Coronary artery (tissue), 2 donors: ENCODE measurements around the gene MX2.
A peak's percentile ranks its signal among the peaks of the same experiment; 100 is the strongest.

Source experiments
- DNase-seq: peaks from one replicate; pipeline ENCODE4 v3.0.0-alpha.2; 2017; ENCODE audit warnings: low spot score
- H3K27ac ChIP-seq, 2 donors: fragments of 200-600 bp; sonication (generic); one replicate each; pipeline ENCODE4 v1.5.1; 2016 to 2019
- H3K4me3 ChIP-seq: fragments of 200-600 bp; sonication (generic); 2 replicates; pipeline ENCODE4 v1.5.1; 2016; ENCODE audit warnings: mild to moderate bottlenecking, moderate library complexity
- CTCF ChIP-seq: fragments of 200-600 bp; sonication (generic); IDR thresholded peaks from one replicate; pipeline ENCODE4 v1.5.1; 2019; ENCODE audit warnings: antibody characterized with exemption

MX2 gene

GRCh38 chr21:41366522-41367151 lies 4.8 kb downstream of the MX2 start:
- no peak overlapping the region for H3K4me3 ChIP-seq
- H3K27ac ChIP-seq, result no peak overlapping the region
- peak; percentile 70 for DNase-seq
- TF ChIP-seq CTCF, result no peak

GRCh38 chr21:41367301-41367944 lies 5.6 kb downstream of the MX2 start:
- TF ChIP-seq CTCF, result no peak
- H3K27ac ChIP-seq, result no peak overlapping the region
- peak; percentile 9 for DNase-seq

GRCh38 chr21:41367945-41368734 lies 6.3 kb downstream of the MX2 start:
- Histone ChIP-seq H3K27ac (no peak overlapping the region), H3K4me3 (no peak overlapping the region)
- DNase-seq, result no peak
- no peak for TF ChIP-seq CTCF

More at GRCh38 chr21:41367301-41367944, 5.6 kb downstream of the MX2 start:
- no peak overlapping the region for H3K4me3 ChIP-seq

- H3K27ac ChIP-seq, result peak overlapping the region in 1 of 2 donors; percentile 45
- no peak for DNase-seq
- peak overlapping the region; percentile 62 for H3K4me3 ChIP-seq
- no peak for TF ChIP-seq CTCF
Measured at GRCh38 chr21:41368735-41369104, 6.9 kb downstream of the MX2 start.

GRCh38 chr21:41369105-41369919 lies 7.5 kb downstream of the MX2 start:
- Histone ChIP-seq H3K4me3 (peak overlapping the region; percentile 62), H3K27ac (peak overlapping the region in 1 of 2 donors; percentile 45)
- no peak for DNase-seq
- TF ChIP-seq CTCF, result no peak

GRCh38 chr21:41369920-41370839 lies 8.4 kb downstream of the MX2 start:
- Histone ChIP-seq H3K4me3 (peak overlapping the region; percentile 62), H3K27ac (peak overlapping the region in 1 of 2 donors; percentile 45)
- TF ChIP-seq CTCF, result no peak
- no peak for DNase-seq
